ENCODE measurements around the gene MFSD6. TPM values are rescaled to one million over a fixed set of nuclear protein-coding genes. Genes with fewer than 3 reads are reported as not detected.

Gene MFSD6
- polyA plus RNA-seq, 1 of the 3 experiments (the other 2 are of a cell fraction): 15.1 TPM

- DNase-seq: peak; percentile 25
- Histone ChIP-seq H3K4me3 (ENCODE audit: low read depth in 2 of 2, low read length in 1 of 2) (no peak overlapping the region), H2AFZ (ENCODE audit: low read depth) (no peak overlapping the region), H3K9me3 (no peaks in the 10 kb centered on the region), H3K36me3 (replicated peaks in 1 of 2; ENCODE audit: control insufficient read depth in 1 of 2, insufficient read depth in 2 of 2, low read length in 1 of 2) (no peaks in the 10 kb centered on the region), H3F3A (replicated peaks; ENCODE audit: insufficient read depth) (no peaks in the 10 kb centered on the region), H3K4me2 (no peak overlapping the region), H3K27me3 (ENCODE audit: insufficient read depth) (no peaks in the 10 kb centered on the region), H3K79me2 (ENCODE audit: insufficient read depth) (no peaks in the 10 kb centered on the region), H4K20me1 (ENCODE audit: insufficient read depth) (no peaks in the 10 kb centered on the region), H3K9me2 (no peaks in the 10 kb centered on the region), H3K9ac (no peak overlapping the region), H3K27ac (ENCODE audit: low read depth in 2 of 2, low read length in 1 of 2) (peak overlapping the region in 1 of 2 experiments; percentile 39; a peak in 1 of 4 replicates), H3K4me1 (ENCODE audit: control insufficient read depth in 1 of 2, insufficient read depth in 2 of 2, low read depth in 1 of 2, low read length in 1 of 2) (peaks cover 8 to 9% of the 10 kb centered on the region in 2 experiments; a peak in 3 of 4 replicates)
- CTCF ChIA-PET: interaction anchor here (0.7 to 1.9 kb wide), 8 partner anchors 9 to 246 kb away, joined by 3 to 4 read pairs (median 3); no protein-coding TSS in a partner anchor
- no peak for TF ChIP-seq FOXM1 (IDR thresholded peaks at IDR 0.05; ENCODE audit: low read depth)
- TF ChIP-seq YY1 (IDR thresholded peaks at IDR 0.05; ENCODE audit: low read depth): no peak
- TF ChIP-seq REST (IDR thresholded peaks at IDR 0.05; ENCODE audit: low read depth, low read length): no peak
- TF ChIP-seq RFX5 (IDR thresholded peaks at IDR 0.05; ENCODE audit: low read length): no peak
- no peak for TF ChIP-seq RXRA (IDR thresholded peaks at IDR 0.05; ENCODE audit: borderline replicate concordance, low read depth)
- no peak for TF ChIP-seq RCOR1 (IDR thresholded peaks at IDR 0.05; ENCODE audit: low read length)
- no peak for TF ChIP-seq FOSL2 (IDR thresholded peaks at IDR 0.05; ENCODE audit: borderline replicate concordance, low read depth)
- no peak for TF ChIP-seq CTCF (IDR thresholded peaks at IDR 0.05)
- no peak for TF ChIP-seq ELF1 (IDR thresholded peaks at IDR 0.05)
- no peak for TF ChIP-seq GATA2 (CRISPR knock-in tag; IDR thresholded peaks at IDR 0.05)
- TF ChIP-seq TEAD4 (IDR thresholded peaks at IDR 0.05; ENCODE audit: borderline replicate concordance, insufficient read depth): no peak
- no peak for TF ChIP-seq POLR2AphosphoS5 (IDR thresholded peaks at IDR 0.05; ENCODE audit: low read depth, low read length)
- no peak for TF ChIP-seq TAF1 (IDR thresholded peaks at IDR 0.05; ENCODE audit: borderline replicate concordance, low read depth, low read length)
- no peak for TF ChIP-seq USF2 (IDR thresholded peaks at IDR 0.05; ENCODE audit: borderline replicate concordance, low read depth, low read length)
- TF ChIP-seq, protein P1, sequence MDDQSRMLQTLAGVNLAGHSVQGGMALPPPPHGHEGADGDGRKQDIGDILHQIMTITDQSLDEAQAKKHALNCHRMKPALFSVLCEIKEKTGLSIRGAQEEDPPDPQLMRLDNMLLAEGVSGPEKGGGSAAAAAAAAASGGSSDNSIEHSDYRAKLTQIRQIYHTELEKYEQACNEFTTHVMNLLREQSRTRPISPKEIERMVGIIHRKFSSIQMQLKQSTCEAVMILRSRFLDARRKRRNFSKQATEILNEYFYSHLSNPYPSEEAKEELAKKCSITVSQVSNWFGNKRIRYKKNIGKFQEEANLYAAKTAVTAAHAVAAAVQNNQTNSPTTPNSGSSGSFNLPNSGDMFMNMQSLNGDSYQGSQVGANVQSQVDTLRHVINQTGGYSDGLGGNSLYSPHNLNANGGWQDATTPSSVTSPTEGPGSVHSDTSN (IDR thresholded peaks at IDR 0.05): no peak
- no peak for TF ChIP-seq MEF2A (IDR thresholded peaks at IDR 0.05; ENCODE audit: borderline replicate concordance, low read depth)
- TF ChIP-seq NFIC (IDR thresholded peaks at IDR 0.05; ENCODE audit: borderline replicate concordance): no peak
- TF ChIP-seq EZH2phosphoT487 (IDR thresholded peaks at IDR 0.05; ENCODE audit: borderline replicate concordance, low read depth): no peak
- TF ChIP-seq RAD21 (IDR thresholded peaks at IDR 0.05; ENCODE audit: low read length): no peak
- POLR2A ChIA-PET: no interaction called here
- 95% methylated on average over 2 of the region's 2 CpGs for WGBS (ENCODE audit: low lambda C conversion rate)
Measured at GRCh38 chr2:190415794-190416775, 7.9 kb downstream of the MFSD6 start.
